ENCODE measurements around the gene EMX1. TPM values are rescaled to one million over a fixed set of nuclear protein-coding genes. Genes with fewer than 3 reads are reported as not detected.
A peak's percentile ranks its signal among the peaks of the same experiment; 100 is the strongest.

EMX1 gene
- total RNA-seq, 1 experiment from 2014 or later = not detected

DNA sequence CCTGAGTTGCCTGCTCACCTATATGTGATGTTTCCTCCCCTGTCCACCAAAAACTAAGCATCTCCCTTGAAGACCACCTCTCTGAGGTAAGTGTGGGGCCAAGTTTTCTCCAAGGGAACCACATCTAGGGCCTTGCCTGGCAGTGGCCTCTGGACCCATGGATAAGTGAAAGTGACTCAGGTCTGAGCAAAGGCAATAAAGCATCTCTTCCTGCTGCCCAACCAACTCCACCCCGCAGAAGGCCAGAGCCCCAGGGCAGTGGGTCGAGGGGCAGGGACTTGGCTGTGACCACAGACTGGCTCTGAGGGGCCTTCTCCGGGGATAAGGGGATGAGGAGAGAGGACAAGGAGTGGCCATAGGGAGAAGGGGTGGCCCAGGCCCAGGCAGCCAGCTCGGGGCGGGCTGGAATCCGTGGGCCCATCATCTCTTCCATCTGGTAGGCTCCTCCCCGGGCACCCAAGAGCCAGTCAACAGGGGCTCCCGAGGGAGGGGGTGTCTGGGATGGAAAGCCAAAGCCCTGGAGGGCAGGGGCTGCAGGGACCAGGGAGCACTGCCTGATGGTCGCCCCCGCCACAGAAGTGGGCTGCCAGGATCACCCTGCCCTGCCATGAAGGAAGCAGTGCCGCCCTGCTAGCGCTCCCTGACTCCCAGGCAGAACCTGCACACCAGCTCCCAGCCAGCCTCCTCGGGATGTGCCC, 33.4 kb downstream of the EMX1 start:
- DNase-seq (ENCODE audit: low read depth, low spot score) = no peak
- in situ Hi-C loops (cut with HindIII; ENCODE audit: low pct_unique_long_range_greater_than_20kb, low sequenced_read_pairs) = no loop called here

DNA sequence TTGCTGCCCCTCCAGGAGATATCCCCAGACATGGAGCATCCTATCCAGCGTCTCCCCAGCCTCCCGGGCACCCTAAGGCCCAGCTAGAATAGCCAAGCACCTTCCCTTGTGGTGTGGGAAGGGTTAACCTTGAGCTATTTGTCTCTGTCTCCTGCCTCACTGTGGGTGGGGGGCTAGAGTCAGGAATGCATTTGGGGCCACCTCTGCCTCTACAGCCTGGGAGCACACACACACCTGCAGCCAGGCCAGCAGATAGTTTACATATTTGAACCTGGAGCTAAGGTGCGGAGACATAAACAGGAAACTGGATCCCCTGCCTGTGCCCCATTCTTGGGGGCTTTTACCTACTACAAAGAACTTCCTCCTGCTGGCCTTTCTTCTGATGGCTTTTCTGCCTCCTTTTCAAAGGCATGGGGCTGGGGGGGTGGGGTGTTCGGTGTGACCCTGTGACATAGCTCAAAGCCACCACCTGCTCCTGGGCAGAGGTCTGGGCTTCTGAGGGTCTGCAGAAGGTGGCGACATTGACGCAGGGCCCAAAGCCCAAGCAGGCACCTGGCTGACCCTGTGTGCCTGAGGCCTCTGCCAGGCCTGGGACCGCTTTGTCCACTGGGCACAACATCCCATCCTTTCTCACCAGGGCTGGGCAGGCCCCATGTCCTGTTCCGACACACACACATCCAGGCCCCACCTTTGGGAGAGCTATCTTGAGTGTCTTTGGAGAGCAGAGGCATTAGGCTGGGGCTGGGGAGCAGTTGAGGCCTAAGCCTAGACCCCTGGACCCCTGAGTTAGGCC, 34.2 kb downstream of the EMX1 start:
- in situ Hi-C loops (cut with HindIII; ENCODE audit: low pct_unique_long_range_greater_than_20kb, low sequenced_read_pairs) = no loop called here
- DNase-seq (ENCODE audit: low read depth, low spot score) = no peak

DNA sequence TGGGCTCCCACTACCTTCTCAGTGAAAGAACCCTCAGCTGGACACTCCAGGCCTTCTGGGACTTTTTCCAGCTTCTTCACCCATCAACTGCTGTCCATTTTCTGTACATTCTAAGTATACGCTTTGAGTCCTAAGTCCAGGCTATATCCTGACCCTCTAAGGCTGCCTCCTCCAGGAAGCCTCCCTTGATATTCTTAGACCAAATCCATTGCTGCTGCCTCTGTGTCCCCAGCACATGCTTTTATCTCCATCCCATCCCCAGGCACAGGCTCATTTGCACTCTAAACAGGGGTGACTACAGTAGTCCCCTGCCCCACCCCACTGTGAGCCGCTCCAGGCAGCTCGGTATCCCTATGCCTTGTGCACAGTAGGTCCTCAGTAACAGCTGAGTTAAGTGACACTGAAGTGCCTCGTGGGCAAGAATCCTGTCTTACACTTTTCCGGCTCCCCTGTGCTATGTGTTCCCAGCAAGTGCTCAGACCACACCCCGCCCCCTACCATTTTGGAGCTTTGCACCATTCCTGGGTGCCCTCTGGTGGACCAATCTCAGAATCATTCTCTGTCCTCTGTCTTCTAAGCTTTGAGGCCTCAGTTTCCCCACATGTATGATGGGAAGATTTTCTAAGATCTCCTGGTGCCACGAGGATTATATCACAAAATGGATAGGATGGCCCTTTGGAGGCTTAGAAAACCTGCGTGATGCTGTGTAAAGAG, 34.9 kb downstream of the EMX1 start:
- peak; percentile 18 for DNase-seq (ENCODE audit: low read depth, low spot score)
- in situ Hi-C loops (cut with HindIII; ENCODE audit: low pct_unique_long_range_greater_than_20kb, low sequenced_read_pairs) = no loop called here

DNA sequence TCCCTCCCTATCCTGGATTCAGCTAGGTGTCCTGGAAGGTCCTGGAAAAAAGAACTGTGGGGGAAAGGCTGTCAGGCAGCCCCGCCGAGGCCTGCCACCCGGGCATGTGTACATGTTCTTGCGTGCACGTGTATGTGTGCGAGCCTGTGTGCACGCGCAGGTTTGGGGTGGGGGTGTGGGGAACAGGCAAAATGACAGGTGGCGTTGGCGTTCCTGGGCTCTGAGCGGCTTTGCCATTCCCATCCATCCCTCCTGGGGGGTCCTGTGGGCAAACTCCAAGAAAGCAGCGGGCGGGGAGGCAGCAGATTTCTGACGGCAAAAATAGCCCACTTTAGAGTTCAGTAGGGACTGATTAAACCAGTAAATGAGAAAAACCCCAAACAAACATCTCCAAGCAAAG, 35.6 kb downstream of the EMX1 start:
- in situ Hi-C loops (cut with HindIII; ENCODE audit: low pct_unique_long_range_greater_than_20kb, low sequenced_read_pairs) = no loop called here
- DNase-seq (ENCODE audit: low read depth, low spot score) = no peak

DNA sequence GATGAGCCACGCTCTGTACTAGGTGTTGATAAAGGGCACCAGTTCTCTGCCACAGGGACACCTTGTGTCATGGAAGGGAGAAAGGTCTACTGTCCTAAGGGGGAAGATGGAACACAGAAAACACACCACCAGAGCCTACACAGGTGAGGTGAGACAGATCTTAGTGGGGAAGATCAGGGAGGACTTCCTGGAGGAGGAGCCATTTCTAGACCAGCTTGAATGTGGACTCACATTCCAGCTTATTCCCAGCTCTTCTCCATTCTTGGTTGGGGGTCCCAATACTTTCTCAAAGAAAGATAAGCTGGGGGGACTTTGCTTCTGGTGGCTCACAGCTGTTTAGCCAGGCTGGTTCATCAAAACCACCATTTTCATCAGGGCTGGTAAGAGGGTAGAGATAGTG, 36.2 kb downstream of the EMX1 start:
- in situ Hi-C loops (cut with HindIII; ENCODE audit: low pct_unique_long_range_greater_than_20kb, low sequenced_read_pairs) = no loop called here
- no peak for DNase-seq (ENCODE audit: low read depth, low spot score)

DNA sequence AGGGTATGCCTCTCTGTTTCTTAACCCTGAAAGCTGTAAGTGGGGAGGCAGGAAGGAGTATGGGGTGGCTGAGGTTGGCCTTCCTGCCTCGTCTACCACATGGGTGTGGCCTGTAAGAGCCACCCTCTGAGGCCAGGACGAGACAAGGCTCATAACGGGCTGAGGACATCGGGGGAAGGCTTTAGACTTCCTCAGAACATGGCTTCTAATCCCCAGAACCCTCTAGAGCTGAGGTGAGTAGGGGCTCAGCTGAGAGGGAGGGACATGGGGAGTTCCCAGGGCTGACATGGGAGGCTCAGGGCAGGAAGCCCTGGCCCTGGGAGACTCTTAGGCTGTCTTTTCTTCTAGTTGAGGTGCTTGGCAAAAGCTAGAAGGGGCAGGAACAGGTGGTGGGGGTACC, 36.7 kb downstream of the EMX1 start:
- in situ Hi-C loops (cut with HindIII; ENCODE audit: low pct_unique_long_range_greater_than_20kb, low sequenced_read_pairs) = no loop called here
- DNase-seq (ENCODE audit: low read depth, low spot score) = no peak

DNA sequence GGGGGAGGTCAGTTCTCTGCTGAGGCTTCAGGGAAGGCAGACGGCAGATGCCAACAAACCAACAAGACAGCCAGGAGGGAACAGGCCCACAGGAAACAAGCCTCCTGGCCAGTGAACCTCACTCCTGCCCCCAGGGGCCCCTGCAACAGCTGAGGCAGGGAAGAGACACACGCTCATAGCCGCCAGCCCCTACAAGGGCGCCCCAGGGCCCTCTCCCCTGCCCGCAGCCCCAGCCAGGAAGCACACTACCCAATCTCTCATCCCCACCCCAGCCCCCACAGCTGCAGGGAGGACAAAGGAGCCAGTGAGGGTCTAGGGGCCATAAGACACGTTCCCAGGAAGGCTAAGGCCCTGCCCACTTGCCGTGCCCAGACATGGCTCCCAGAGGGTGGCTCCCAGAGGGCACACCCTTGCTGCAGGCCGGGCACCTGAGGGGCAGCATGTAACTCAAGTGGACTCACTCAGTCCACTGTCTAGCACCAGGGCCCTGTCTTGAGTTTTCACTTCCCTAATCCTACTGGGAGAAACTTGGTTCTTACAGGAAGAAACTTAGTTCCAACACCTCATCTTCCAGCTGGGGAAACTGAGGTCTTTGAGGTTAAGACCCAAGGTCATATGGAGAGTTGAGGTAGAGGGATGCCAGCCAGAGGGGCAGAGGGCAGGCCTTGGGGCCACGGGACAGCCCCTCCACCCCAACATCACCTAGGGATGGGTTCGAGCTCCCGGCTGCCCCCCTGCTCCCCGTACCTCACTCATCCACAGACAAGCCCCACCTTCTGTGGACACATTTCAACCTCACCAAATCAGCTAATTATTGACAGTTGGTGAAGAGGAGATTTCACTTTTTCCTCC, 37.3 kb downstream of the EMX1 start:
- peak; percentile 11 for DNase-seq (ENCODE audit: low read depth, low spot score)
- in situ Hi-C loops (cut with HindIII; ENCODE audit: low pct_unique_long_range_greater_than_20kb, low sequenced_read_pairs) = no loop called here

DNA sequence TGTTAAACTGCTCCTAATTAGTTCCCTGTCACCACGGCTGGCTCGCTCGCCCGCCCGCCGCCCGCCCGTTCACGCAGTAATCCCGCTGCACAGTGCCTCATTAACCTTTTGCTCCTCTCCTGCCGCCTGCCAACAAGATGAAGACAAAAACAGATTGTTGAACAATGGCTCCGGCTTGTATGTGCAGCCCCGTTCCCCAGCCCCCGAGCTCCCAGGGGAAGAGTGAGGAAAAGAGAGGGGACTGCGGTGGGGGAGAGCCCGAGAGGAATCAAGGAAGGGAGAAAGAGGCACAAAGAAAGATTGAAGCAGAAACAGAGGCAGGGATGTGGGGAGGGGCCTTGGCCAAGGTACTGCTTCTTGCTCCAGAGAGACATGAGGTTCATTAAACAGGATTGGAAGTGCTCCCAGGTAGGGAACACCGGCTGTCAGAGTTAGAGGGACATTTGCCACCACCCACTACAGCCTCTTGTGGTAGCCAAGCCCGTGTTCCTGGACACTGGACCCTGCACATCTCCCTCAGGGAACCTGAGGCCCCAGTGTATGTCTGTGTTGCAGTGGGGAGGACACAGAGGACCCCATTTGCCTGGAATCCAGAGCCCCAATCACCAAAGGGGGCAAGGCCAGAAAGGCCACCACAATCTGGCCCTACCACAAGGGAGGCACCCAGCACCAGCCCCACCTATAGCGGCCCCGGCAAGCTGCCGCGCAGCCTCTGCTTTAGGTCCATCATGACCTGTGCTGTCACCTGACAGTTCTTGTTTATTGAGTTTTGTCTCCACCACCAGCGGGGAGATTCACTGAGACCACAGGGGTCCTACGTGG, 38.1 kb downstream of the EMX1 start:
- in situ Hi-C loops (cut with HindIII; ENCODE audit: low pct_unique_long_range_greater_than_20kb, low sequenced_read_pairs) = no loop called here

DNA sequence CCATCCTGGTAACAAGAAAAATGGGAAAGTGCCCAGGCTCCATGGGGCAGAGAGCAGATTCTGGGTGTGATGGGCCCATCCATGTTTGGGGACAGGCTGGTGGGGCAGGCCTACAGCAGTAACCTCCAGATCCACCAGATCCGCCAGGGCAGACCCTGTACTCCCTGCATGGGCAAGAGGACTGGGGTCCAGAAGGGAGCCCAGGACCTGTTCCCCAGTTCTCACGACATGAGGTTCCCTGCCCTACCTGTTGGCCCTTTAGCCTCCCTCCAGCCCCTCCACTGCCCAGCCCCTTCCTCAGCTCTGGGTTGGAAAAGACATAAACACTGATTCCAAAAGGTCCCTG, 38.7 kb downstream of the EMX1 start:
- in situ Hi-C loops (cut with HindIII; ENCODE audit: low pct_unique_long_range_greater_than_20kb, low sequenced_read_pairs) = no loop called here
- DNase-seq (ENCODE audit: low read depth, low spot score) = no peak

More for the DNA sequence above, 38.1 kb downstream of the EMX1 start:
- DNase-seq (ENCODE audit: low read depth, low spot score) = no peak

DNA sequence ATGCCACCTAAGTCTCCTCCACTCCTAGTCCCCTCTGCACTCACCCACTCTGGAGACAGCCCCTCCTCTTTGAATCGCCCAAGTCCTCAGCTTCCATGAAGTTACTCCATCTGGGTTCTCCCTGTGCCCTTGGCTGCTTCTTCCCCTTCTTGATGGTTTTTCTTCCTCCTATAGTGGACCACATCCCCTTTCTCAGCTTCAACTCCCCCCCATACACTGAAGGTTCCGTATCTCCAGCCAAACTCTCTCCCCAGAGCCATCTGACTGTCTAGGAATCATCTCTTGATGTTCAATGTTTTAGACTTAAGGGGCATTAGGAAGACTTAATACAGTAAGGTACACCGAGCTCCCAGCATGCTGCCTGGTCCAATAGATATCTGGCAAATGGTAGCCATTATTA, 39.6 kb downstream of the EMX1 start:
- no peak for DNase-seq (ENCODE audit: low read depth, low spot score)
- in situ Hi-C loops (cut with HindIII; ENCODE audit: low pct_unique_long_range_greater_than_20kb, low sequenced_read_pairs) = no loop called here

DNA sequence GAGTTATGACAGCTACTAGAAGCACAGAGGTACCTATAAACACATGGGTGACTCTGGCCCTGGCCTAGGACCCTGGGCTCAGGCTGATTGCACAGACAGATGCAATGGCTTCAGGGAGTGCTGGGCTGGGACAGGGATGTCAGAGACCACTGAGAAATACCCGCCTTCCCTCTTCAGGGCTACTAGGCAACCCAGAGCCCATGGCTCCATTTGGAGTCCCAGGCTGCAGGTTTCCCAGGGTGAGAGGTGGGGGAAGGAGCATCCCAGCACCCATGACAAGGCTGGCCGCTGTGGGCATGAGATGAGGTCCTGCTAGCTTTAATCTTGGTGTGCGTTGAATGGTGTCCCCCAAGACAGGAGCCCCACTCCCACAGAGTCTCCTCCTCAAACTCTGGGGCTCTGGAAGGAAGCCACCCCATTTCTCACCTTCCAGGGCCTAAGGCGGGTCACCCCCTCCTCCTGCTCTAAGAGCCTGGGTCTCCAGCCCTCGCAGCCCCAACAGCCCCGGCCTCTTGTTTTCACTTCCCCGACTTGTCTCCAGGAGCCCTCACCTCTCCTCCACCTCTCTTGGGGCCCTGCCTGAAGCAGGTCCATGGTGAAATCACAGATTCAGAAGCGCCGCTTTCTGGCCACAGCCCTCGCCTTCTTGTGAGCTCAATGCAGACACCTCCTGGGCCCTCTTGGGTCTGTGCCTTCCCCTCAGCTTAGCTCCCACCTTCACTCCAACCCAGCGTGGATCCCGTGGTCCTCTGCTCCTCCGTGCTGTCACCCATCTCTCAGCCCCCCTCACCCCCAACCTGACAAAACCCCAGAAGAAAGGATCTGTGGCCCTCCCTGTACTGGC, 41.4 kb downstream of the EMX1 start:
- in situ Hi-C loops (cut with HindIII; ENCODE audit: low pct_unique_long_range_greater_than_20kb, low sequenced_read_pairs) = no loop called here
- no peak for DNase-seq (ENCODE audit: low read depth, low spot score)

DNA sequence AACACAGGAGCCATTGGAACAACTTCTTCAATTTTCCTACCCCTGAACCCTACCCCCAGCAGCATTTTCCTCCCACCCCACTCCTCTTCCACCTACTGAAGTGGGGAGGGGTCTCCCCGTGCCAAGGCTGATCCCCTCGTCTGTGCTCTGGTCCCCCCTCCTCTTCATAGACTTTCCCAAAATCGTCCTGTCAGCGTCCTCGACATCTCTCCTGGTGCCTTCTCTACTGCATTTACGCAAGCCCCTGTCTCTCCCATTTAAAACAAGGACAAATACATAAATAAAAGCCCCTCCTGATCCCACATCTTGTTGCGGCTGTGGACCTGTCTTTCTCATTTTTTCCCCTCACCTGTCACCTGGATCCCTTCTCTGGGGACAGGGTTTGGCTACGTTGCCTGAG, 42.2 kb downstream of the EMX1 start:
- in situ Hi-C loops (cut with HindIII; ENCODE audit: low pct_unique_long_range_greater_than_20kb, low sequenced_read_pairs) = no loop called here
- no peak for DNase-seq (ENCODE audit: low read depth, low spot score)

DNA sequence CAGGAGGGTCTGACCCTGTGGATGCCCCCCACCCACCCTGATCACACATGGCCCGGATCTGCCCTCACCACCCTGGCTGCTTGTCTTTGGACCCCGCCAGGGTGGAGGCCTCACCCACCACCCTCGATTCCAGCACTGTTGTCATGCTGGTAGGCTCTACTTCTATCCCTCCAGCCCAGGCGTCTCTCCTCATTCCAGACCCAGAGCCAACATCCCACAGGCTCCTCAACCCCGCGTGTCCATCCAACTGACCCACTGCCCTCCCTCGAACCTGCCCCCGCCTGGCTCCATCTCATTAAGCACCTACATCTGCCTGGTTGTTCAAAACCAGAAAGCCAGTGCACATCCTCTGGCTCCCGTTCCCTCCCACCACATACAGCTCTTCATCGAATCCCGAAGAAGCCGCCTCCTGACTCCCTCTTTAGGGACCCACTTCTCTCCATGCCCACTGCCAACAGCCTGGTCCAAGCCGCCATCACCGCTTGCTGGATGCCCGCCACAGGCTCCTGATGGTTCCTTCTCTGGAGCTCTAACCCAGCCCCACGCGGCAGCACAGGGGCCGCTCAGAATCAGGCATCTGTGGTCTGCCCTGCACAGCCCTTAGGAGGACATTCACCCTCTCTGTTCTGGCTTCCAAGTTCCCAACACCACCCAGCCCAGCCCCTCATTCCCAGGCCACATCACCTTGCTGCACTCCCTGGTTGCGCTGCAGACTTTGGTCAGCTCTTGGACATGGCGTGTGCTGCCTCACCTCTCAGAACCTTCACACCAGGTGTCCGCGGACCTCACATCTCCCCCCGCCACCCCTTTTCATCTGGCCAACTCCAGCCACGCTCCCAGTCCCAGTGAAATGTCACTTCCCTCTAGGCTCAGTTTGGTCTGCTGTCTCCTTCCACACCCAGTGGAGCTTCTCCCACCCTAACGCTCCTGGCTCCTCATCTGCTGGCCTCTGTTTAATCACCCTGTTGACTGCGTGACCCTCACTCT, 43.0 kb downstream of the EMX1 start:
- DNase-seq (ENCODE audit: low read depth, low spot score) = no peak
- in situ Hi-C loops (cut with HindIII; ENCODE audit: low pct_unique_long_range_greater_than_20kb, low sequenced_read_pairs) = no loop called here

DNA sequence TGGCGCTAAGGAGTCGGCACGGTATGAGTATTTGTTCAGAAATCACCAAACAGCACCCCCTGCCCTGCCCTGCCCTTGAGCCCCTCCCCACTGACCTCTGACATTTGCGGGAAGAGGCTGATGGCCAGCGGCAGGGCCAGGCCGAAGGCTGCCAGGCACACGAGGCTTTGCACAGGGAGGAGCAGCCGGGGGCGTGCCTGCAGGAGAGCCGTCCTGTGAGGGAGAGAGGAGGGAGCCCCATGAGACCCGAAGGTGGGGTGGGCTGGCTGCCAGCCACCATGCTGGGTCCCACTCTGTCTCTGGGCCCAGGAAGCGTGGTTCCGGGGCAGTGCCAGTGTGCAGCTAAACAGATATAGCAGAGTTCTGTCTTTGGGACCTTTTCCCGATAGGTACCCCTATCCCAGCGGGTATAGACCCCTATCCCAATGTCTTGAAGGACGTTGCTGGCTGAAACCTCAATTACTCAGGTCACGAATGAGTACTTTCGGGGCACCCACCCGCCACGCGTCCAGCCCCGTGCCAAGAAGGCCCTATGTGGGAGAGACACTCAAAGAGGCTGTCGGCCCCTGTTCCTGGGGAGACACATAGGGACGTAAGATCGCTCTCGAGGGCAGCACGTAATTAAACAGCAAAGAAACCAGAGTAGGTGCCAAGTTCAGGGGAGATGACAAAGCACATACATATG, 43.9 kb downstream of the EMX1 start:
- in situ Hi-C loops (cut with HindIII; ENCODE audit: low pct_unique_long_range_greater_than_20kb, low sequenced_read_pairs) = no loop called here
- DNase-seq (ENCODE audit: low read depth, low spot score) = no peak
